ENCODE measurements around the gene UBAP2.

The UBAP2 gene

GRCh38 chr9:33921967-33922895, 126.5 kb downstream of the UBAP2 start:
- peak; percentile 37 for DNase-seq

GRCh38 chr9:33919276-33919897, 129.3 kb downstream of the UBAP2 start:
- no peak for DNase-seq

- no peak for DNase-seq
These were observed 131.7 kb downstream of the UBAP2 start for GRCh38 chr9:33917036-33917435.

- no peak for DNase-seq
These were observed 133.6 kb downstream of the UBAP2 start for GRCh38 chr9:33914887-33915628.

GRCh38 chr9:33913541-33913940, 135.1 kb downstream of the UBAP2 start:
- DNase-seq: no peak

- no peak for DNase-seq
These were observed 139.9 kb downstream of the UBAP2 start for GRCh38 chr9:33908749-33909148.

GRCh38 chr9:33908114-33908513, 140.6 kb downstream of the UBAP2 start:
- no peak for DNase-seq

GRCh38 chr9:33907347-33907746, 141.3 kb downstream of the UBAP2 start:
- DNase-seq: no peak

GRCh38 chr9:33906769-33907168, 141.9 kb downstream of the UBAP2 start:
- no peak for DNase-seq

- no peak for DNase-seq
These were observed 143.6 kb downstream of the UBAP2 start for GRCh38 chr9:33905137-33905536.

GRCh38 chr9:33903157-33903780, 145.4 kb downstream of the UBAP2 start:
- no peak for DNase-seq

GRCh38 chr9:33894316-33894715, 154.4 kb downstream of the UBAP2 start:
- DNase-seq: no peak

GRCh38 chr9:33893861-33894260, 154.8 kb downstream of the UBAP2 start:
- DNase-seq: no peak

GRCh38 chr9:33885948-33886347, 162.7 kb downstream of the UBAP2 start:
- DNase-seq: no peak

GRCh38 chr9:33884856-33885701, 163.6 kb downstream of the UBAP2 start:
- DNase-seq: no peak

- no peak for DNase-seq
These were observed 167.1 kb downstream of the UBAP2 start for GRCh38 chr9:33881635-33882034.

- DNase-seq: peak; percentile 3
These were observed 168.2 kb downstream of the UBAP2 start for GRCh38 chr9:33880211-33881089.

- no peak for DNase-seq
These were observed 169.9 kb downstream of the UBAP2 start for GRCh38 chr9:33878691-33879366.

- no peak for DNase-seq
These were observed 170.8 kb downstream of the UBAP2 start for GRCh38 chr9:33877727-33878489.

Data from stimulated activated CD4-positive, alpha-beta T cell treated with anti-CD3 and anti-CD28 coated beads, Interleukin-4, amount 100 ng/mL, for 24 hours (primary cell).